GM18508 (cell line): Measurements from ENCODE around the gene MB21D2.

Experiments
- ATAC-seq: cut with Tn5 transposase; IDR thresholded peaks from one replicate; pipeline ENCODE4 v1.9.1; 2021; ENCODE audit warnings: moderate number of reproducible peaks; ENCODE audit not compliant: insufficient read depth, unreplicated experiment

Gene MB21D2

GRCh38 chr3:192894676-192895075 is 23.0 kb downstream of the MB21D2 start:
- no peak for ATAC-seq

GRCh38 chr3:192892981-192893700 is 24.5 kb downstream of the MB21D2 start:
- peak; percentile 92 for ATAC-seq

- ATAC-seq: no peak
Observed at GRCh38 chr3:192890347-192891335, 27.0 kb downstream of the MB21D2 start.

- ATAC-seq: no peak
Observed at GRCh38 chr3:192889679-192890078, 28.0 kb downstream of the MB21D2 start.

- ATAC-seq: no peak
Observed at GRCh38 chr3:192888190-192888589, 29.5 kb downstream of the MB21D2 start.

- no peak for ATAC-seq
Observed at GRCh38 chr3:192887701-192888100, 30.0 kb downstream of the MB21D2 start.

- ATAC-seq: no peak
Observed at GRCh38 chr3:192887047-192887446, 30.6 kb downstream of the MB21D2 start.

- no peak for ATAC-seq
Observed at GRCh38 chr3:192884777-192885773, 32.6 kb downstream of the MB21D2 start.

- no peak for ATAC-seq
Observed at GRCh38 chr3:192883512-192883911, 34.1 kb downstream of the MB21D2 start.

- ATAC-seq: no peak
Observed at GRCh38 chr3:192881159-192881786, 36.4 kb downstream of the MB21D2 start.

- no peak for ATAC-seq
Observed at GRCh38 chr3:192880313-192880712, 37.3 kb downstream of the MB21D2 start.

- no peak for ATAC-seq
Observed at GRCh38 chr3:192879346-192880031, 38.2 kb downstream of the MB21D2 start.

- ATAC-seq: no peak
Observed at GRCh38 chr3:192875971-192876565, 41.6 kb downstream of the MB21D2 start.

- ATAC-seq: no peak
Observed at GRCh38 chr3:192870822-192871221, 46.8 kb downstream of the MB21D2 start.

GRCh38 chr3:192869131-192870031 is 48.3 kb downstream of the MB21D2 start:
- no peak for ATAC-seq

GRCh38 chr3:192867645-192868044 is 50.0 kb downstream of the MB21D2 start:
- no peak for ATAC-seq

- no peak for ATAC-seq
Observed at GRCh38 chr3:192866804-192867203, 50.9 kb downstream of the MB21D2 start.

GRCh38 chr3:192864941-192865340 is 52.7 kb downstream of the MB21D2 start:
- ATAC-seq: peak; percentile 63
